Fibroblast of upper back skin (primary cell): Measurements from ENCODE around the gene DLEC1.
"Not testable (repeated sequence)": the region's sequence is repeated elsewhere in the genome, so short reads cannot be mapped to it uniquely, and the experiment has no call there.

Experiments used
- DNase-seq: peaks from one replicate; pipeline ENCODE4 v3.0.0-alpha.2; 2013

Gene DLEC1

DNA sequence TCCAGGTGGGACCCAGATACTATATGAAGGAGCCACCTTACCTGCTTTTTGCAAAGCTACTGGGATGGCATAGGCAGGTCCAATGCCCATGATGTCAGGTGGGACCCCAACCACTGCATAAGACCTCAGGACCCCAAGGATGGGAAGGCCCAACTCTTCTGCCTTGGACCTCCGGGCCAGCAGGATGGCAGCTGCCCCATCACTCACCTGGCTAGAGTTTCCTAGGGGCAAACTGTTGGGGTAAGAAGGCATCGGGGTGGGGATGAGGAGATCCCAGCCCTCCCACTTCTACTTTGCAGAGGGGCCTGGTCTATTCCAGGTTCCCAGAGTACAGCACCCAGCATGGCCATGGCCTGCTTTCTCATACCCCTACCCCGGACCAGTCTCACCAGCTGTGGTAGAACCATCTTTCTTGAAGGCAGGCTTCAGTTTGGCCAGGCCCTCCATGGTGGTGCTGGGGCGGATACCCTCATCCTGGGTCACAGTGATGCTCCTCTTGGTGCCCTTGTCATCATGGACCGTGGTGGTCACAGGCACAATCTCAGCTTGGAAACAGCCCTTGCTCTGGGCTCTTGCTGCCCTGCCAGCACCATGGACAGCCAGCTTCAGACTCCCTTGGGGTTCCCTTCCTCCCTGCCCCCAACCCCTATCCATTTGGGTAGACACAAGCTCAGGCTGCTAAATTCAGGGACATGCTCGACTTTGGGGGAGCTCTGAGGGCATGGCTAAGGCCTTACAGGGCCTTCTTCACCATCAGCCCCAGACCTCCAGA lies 87.3 kb downstream of the DLEC1 start:
- no peak for DNase-seq

GRCh38 chr3:38127611-38128302 lies 88.7 kb downstream of the DLEC1 start:
- DNase-seq = no peak

- DNase-seq = no peak
Observed at GRCh38 chr3:38128303-38128655, 89.3 kb downstream of the DLEC1 start.

DNA sequence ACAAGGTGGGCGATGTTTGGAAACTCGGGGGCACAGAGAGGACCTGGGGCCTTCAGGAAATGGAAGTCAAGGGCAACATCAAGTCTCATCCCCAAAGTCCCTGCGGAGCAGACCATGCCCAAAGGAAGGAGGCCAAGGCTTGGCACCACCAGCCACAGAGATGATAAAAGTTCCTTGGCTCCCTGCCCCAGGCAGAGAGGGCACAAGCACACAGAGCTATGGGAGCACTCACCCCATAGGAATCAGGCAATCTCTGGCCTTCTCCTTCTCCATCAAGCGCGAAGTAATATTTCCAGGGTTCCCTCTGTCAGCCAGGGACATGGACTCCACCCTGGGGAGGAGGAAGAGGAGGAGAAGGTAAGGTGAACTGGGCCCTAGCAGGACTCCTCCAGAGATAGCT lies 90.0 kb downstream of the DLEC1 start:
- no peak for DNase-seq

DNA sequence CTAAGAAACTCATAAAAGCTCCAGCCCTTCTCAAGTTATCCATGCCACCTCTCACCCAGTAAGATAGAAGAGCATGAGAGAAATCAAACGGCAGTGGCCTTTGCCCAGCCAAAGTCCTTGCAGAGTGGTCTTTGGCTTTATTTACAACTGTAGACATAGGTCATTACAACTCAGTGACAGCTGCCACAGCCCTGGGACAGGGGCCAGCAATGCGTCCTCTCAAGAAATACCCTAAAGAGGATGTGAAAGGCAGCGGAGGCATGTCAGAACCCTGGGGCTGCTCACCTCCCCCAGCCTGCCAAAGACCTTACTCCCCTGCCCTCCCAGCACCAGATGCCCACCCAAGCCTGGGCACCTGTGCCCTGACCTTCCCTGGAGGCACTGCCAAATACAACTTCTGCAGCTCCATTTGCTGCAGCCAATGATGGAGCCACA lies 91.6 kb downstream of the DLEC1 start:
- no peak for DNase-seq

DNA sequence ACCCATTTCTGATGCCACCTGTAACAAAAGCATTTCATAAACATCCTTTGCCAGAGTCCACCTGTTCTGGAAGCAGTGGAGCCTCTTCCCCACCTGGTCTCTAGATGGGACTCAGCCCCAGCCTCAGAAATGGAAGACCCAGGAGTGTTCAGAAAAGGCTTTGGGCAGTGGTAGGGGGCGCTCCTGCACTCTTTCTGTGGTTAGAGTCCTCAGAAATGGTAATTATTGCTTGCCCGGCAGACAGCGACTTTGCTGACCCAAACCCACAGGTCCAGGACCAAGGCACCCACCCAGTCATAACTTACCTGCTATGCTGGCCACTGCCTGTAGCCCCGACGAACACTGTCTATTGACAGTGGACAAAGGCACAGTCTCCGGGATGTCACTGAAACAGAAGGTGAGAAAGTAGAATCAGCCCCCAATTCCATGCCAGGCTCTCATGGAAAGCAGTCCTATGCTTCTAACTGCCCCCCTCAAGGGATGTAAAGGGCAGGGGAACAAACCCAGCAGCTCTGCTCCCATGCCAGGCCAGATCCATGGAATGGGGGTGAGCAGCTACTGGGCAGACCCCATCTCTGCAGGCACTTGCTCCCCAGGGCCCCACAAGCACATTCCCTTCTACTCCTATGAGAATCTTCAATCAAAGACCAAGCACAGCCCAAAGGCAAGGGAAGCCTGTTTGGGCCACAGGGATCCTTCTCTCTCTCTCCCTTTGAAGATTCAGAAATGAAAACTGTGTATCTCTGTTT lies 92.8 kb downstream of the DLEC1 start:
- DNase-seq = peak; percentile 17

DNA sequence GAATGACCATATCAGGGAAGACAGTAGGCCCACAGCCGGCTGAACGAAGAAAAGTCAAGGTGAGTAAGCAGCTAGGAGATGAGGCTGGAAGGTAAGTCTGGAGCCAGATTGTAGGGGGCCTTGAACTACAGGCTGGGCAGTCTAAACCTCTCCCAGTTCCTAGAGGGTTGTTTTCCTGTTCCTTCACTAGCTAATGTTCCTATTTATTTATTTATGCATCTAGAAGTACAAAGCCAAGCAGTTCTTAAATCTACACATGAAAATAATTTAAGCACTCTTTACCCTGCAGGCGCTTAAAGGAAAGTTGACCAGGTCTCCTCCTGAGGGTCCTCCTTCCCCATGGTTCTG lies 94.2 kb downstream of the DLEC1 start:
- no peak for DNase-seq

GRCh38 chr3:38133557-38134405 lies 94.8 kb downstream of the DLEC1 start:
- no peak for DNase-seq

DNA sequence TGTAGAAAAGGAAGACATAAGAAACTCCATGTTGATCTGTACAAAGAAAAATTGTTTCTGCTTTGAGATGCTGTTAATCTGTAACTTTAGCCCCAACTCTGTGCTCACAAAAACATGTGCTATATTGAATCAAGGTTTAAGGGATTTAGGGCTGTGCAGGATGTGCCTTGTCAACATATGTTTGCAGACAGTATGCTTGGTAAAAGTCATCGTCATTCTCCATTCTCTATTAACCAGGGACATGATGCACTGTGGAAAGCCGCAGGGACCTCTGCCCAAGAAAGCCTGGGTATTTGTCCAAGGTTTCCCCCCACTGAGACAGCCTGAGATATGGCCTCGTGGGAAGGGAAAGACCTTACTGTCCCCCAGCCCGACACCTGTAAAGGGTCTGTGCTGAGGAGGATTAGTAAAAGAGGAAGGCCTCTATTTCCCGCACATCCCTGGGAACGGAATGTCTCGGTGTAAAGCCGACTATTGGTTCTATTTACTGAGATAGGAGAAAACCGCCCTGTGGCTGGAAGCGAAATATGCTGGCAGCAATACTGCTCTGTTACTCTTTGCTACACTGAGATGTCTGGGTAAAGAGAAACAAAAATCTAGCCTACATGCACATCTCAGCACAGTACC lies 95.6 kb downstream of the DLEC1 start:
- not testable (repeated sequence) for DNase-seq

GRCh38 chr3:38135621-38136277 lies 96.7 kb downstream of the DLEC1 start:
- DNase-seq = not testable (repeated sequence)

DNA sequence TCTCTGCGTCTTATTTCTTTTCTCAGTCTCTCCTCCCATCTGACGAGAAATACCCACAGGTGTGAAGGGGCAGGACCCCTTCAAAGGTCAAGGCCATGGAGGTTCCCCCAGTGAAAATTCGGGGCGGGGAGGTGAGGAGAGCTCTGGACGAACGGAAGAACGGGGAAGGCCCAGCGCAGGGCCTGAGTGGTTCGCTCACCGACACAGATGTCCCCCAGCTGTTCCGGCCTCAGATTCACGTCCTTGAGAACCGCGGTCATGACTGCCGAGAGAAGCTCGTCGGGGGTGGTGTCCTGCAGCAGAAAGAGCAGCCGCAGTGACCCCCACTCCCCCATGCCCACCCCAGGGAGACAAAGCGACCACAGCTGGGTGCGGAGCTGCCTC lies 97.4 kb downstream of the DLEC1 start:
- no peak for DNase-seq

- peak; percentile 99 for DNase-seq
Observed at GRCh38 chr3:38136777-38137614, 98.0 kb downstream of the DLEC1 start, which contains the start of gene ACAA1. Gene ACAA1 (minus strand): TSS chr3:38137127. CDS start chr3:38137035, 92 bp downstream.

- DNase-seq = no peak
Observed at GRCh38 chr3:38137615-38138348, 98.8 kb downstream of the DLEC1 start.

- peak; percentile 47 for DNase-seq
Observed at GRCh38 chr3:38138349-38139190, 99.6 kb downstream of the DLEC1 start, which contains the start of gene MYD88. Gene MYD88 (plus strand): TSS chr3:38138661. CDS start chr3:38138701, 40 bp downstream.

GRCh38 chr3:38139191-38139590 lies 100.2 kb downstream of the DLEC1 start:
- DNase-seq = no peak

DNA sequence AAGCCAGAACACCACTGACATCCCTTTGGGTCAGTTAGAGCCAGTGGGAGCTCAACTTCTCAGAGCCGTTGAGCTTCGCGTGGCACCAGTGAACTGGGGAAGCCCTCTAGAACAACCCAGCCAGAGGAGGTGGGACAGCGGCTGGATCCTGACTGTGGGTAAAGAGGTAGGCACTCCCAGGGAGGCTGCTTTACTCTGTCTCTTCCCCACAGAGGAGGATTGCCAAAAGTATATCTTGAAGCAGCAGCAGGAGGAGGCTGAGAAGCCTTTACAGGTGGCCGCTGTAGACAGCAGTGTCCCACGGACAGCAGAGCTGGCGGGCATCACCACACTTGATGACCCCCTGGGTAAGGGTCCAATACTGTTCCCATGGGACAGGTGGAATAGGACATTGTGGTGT lies 100.6 kb downstream of the DLEC1 start:
- DNase-seq = no peak

DNA sequence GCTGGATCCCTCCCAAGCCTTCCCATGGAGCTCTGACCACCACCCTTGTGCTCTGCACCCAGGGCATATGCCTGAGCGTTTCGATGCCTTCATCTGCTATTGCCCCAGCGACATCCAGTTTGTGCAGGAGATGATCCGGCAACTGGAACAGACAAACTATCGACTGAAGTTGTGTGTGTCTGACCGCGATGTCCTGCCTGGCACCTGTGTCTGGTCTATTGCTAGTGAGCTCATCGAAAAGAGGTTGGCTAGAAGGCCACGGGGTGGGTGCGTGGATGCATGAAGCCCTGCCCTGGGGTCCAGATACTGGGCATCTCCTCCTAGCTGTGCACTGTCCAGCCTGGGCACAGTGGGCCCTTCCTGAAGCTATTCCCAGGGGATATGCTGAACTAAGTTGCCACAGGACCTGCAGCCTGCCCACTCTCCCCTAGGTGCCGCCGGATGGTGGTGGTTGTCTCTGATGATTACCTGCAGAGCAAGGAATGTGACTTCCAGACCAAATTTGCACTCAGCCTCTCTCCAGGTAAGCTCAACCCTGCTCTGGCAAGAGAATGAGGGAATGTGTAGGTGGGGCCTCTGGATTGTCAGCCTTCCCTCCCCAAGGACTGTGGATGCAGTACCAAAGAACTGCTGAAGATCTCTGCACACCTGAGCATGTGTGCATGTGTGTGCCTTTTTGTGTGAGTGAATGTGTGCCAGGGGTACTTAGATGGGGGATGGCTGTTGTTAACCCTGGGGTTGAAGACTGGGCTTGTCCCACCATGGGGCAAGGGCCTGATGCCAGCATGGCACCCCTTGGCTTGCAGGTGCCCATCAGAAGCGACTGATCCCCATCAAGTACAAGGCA lies 101.5 kb downstream of the DLEC1 start:
- DNase-seq = no peak
